ENCODE results near the gene SLC35F4.

GRCh38 chr14:57582746-57583145, 283.1 kb downstream of the SLC35F4 start:
- TF ChIP-seq POLR2AphosphoS5 (IDR thresholded peaks at IDR 0.05; ENCODE audit: low read depth, low read length) (no peak), REST (IDR thresholded peaks at IDR 0.05; ENCODE audit: insufficient read depth in 1 of 2, low read depth in 2 of 2, low read length in 2 of 2) (no peak)

Data from PFSK-1 (cell line).